NCI-H2029 (cell line): ENCODE data around the gene SGCD.
A peak's percentile ranks its signal among the peaks of the same experiment; 100 is the strongest.

Experiments
- DNase-seq: peaks from one replicate; lab custom pipeline; 2025; lab: John Stamatoyannopoulos, UW

SGCD gene

DNA sequence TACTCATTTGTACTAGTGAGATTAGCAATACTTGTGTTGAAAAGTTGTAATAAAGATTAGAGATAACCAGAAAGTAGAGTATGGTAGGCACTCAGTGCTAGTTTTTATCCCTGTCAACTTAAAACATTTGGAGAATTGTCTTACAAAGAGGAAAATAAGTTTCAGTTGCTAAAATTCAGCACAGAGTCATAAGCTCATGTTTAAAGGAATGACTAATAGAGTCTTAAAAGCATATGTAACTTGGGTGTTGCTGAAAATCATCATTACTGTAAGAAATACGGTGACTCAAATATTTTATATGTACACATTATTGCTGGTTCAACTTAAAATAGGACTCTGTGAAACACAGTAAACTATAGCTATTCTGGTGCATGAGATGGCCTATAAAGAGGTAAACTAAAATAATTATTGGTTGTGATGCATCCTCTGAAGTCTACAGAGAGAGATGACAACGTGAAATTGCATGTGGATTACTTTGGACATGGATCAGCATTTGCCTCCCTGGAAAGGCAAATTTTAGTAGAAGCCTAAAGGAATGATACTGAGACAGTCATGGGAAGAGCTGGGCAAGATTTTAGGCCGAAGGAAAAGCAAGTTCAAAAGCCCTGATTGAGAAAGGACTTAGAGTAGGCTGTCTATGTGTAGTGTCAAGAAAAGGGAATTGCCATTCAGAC is 34.6 kb downstream of the SGCD start:
- DNase-seq, result no peak

DNA sequence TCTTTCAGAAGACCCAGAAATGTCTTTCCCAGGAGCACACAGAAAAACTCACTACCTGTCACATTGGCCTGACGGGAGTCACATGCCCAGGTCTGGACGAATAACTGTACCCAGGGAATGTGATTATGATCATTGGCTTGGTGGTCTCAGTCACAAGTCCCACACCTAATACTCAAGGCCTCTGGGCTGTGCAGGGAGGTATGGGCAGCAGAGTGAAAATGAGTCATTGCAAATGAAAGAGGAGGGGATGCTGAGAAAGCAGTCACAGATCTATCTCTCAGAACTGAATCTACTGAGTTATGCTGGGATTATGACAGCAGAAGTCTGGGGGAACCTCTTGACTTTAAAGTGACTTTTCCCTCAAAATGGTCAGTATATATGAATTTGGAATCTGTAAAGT is 36.9 kb downstream of the SGCD start:
- DNase-seq, result no peak

DNA sequence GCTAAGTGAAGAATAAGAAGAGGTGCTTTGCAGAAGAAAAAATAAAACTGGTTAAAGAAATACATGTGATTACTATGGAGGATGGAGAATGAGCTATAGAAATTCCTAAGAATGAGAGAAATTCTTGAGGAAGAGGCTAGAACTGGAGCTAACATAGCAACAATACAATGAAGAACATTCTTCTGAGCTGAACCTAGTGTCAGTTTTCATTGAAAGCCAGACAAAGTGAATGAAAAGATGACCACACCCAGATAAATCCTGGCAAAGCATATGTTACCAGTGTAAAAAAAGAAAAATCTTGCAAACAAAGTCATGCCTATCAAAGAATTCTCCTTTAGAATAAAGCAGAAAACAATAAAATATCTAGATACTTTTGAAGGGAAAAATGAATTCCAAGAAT is 39.6 kb downstream of the SGCD start:
- DNase-seq, result no peak

DNA sequence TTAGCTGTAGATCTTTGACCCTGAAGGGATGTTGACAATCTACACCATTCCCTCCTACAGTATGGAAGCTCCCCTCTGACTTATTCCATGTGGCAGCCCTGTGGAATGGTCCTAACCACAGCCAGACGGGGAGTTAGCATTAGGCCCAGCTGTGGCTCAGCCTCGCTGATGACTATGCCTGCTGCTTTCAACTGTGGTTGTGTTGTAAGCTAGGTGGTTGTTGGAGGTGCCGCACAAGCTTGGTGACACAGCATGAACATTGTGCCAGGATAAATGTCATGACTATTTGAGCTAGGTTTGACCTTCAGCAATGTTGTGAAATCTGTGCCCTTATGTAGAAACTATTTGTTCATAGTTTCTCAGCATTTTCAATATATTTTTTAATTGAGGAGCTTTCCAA is 40.6 kb downstream of the SGCD start:
- no peak for DNase-seq

DNA sequence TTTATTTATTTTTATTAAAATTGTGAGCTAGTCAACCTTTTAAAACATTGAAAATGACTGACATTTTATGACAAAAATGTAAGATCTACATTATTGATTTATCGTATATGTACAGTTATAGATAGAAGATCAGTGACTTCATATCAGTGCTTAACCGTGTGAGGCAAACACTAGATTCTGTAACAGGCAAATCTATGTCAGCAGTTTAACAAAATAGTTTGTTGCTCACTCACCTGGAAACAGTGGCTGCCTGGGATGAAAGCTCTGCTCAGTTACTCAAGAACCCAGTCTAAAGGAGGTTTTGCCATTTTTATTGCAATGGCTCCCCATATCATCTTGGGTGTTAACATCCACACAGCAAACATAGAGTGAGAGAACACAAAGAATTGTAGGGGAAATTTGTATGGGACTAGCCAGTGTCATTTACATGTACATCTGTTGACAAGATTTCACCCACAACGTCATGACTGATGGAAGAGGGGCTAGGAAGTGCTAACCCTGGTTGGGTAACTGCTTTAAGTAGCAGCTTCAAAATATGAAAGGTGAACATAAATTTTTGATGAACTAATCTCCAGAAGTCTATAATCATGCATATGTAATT is 49.0 kb downstream of the SGCD start:
- DNase-seq, result no peak

DNA sequence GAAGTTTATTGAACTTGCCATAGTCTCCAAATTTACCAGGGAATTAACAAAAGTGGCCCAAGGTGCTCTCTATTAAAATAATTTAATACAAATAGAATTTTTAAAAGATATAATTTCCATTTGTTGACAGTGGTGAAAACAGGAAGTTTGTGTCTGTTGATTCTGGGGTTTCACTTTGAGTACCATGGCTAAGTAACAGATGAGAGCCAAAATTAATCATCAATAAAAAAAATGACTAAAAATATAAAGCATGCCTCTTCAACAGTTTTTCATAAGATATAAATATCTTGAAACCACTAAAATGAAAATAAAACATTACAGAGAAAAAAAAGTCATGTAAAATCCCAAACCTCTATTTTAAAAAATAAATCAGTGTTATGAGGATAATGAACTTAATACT is 49.8 kb downstream of the SGCD start:
- DNase-seq, result no peak

DNA sequence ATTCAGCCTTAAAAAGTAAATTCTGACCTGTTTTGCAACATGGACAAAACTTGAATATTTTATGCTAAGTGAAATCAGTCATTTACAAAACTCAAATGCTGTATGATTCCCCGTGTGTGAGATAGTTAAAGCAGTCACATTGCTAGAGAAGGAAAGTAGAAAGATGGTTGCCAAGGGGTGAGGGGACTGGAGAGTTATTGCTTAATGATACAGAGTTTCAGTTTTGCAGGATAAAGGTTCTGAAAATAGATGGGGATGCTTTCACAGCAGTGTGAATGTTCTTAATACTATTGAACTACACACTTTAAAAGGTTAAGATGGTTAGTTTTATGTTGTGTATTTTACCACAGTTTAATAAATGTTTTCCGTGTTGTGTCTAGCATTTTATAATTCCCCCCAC is 51.2 kb downstream of the SGCD start:
- DNase-seq, result no peak

DNA sequence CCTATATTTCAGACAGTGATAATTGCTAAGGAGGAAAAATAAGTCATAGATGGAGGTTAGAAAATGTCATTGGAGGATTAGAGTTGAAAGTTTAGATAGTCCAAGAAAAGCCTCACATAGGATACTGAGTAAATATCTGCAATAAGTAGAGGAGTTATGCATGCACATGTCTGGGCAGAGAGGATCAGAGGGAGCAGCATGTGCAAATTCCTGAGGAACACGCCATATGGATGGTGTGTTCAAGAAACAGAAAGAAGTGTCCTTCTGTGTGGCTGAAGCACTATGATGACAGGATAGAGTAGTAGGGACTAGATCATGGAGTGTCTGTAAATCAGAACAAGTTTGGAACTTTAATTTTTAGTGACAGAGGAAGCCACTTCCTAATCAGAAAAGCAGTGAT is 52.2 kb downstream of the SGCD start:
- no peak for DNase-seq

DNA sequence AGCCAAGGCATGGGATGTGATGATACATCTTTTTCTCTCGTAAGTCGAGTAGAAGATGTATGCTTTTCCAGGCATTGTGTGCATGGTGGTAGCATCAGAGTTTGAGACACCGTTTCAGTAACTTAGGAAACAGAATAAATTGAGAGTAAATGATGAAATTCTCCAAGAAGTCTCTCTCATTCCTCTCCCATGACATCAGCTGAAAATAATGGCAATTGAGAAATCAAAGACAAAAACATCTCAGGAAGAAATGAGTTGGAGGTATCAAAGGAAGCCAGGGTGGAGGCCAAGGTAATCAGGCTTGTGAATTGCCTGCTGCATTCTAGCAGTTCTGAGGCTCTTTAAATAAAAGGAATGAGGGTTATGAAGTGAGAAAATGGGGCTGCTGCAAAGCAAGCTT is 53.9 kb downstream of the SGCD start:
- DNase-seq, result no peak

DNA sequence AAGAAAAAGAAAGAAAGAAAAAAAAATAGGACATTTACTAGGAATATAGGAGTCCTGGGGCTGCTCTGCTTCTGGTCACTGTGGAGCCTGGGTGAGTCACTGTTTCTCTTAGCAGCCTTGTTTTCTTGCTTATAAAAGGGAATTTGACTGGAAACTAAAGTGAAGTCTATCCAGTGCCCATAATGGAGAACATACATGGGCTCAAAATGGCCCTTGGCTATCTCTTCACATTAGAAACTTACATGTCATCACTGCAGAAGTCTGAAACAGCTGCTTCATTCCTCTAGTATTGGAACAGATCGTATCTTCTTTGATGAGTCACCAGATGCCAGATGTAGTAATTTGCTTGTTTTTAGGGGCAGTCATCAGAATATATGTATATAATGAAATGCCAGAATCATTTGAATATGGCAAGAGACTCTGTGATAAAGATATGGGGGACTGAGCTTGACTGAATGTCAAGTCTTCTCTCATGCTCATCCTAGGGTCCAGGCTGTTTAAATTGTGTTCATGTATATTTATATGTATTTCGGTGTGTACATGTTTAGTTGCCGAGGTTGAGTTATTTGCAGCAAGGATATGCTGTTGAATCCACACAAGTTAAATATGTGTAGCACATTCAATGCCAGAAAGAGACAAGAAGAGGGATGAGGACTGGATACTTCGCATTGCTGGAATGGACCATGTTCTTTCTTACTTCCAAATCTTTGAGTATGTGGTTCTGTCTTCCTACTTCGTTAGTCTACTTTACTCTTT is 56.7 kb downstream of the SGCD start:
- no peak for DNase-seq

DNA sequence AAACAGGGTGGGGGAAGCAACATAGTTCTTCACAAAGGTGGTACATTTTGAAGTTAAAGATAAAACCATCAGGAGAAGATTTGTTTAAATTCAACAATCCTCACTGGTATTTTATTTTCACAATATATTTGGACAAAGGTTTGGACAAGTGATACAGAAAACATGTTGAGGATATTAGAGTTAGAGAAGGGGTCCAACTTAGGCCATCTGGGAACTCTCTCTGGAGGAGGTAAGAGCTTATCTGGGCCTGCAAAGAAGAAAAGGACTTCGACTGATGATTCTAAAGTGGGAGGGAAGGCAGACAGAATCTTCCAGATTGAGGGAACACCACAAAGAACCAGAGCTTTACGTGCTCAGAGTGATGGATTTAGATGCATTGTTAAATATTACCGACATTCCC is 58.5 kb downstream of the SGCD start:
- no peak for DNase-seq

DNA sequence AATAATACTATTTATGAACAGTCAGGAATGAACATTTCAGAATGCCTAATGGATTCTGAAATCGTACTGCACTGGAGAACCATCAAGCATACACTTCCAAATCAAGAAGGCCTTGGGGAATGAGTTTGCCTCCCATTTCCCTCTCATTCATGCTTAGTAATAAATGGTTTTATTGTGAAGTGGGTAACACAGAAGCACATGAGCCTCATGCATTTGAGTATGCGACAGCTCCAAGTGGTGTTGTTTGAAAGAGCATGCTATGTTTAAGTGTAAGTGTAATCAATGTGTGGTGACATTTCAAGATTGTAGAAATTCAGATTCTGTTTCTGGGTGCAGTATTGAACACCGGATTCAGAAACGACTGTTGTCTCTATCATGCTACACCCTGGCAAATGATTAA is 60.0 kb downstream of the SGCD start:
- no peak for DNase-seq

DNA sequence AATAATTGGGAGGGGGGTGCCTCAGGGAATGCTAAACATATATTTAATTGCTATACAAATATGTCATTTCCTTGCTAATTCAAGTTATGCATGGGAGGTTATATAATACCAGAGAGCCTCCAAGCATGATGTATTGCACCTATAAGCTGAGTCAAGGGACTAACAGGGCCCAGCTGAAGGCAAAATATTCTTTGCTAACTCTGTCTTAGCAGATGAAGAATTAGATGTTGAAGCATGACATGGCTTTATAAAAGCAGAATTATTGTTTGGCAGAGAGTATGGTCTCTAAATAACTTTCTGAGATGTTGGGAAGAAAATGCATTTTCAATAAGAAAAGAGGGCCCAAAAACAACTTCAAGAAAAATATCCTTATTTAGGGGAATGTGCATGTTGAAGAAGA is 60.4 kb downstream of the SGCD start:
- no peak for DNase-seq

DNA sequence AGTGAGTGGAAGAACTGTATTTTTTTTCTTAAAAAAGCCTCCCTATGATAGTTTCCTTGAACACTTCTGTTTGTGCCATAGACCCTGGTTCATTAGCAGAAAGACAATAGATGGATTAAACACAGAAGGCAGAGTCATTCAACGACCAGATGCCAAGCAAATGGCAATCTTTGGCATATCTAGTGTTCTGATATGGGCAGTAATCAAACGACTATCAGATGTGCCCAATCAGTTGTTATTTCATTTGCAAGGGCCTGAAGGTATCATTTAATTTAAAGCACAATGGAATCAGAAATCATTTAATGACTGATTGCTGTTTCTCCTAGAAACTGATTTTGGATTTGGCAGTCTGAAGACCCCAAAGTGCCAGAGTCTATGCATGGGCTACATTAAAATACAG is 61.3 kb downstream of the SGCD start:
- no peak for DNase-seq

DNA sequence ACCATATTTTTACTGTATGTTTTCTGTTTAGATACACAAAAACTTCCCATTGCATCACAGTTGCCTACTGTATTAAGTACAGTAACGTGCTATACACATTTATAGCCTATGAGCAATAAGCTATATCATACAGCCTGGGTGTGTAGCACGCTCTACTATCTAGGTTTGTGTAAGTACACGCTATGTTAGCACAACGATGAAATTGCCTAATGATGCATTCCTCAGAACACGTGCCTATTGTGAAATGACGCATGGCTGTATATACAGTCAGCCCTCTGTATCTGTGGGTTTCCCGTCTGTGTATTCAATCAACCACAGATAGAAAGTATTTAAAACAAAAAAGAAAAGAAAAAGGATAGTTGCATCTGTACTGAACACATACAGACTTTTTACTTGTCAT is 64.2 kb downstream of the SGCD start:
- no peak for DNase-seq

DNA sequence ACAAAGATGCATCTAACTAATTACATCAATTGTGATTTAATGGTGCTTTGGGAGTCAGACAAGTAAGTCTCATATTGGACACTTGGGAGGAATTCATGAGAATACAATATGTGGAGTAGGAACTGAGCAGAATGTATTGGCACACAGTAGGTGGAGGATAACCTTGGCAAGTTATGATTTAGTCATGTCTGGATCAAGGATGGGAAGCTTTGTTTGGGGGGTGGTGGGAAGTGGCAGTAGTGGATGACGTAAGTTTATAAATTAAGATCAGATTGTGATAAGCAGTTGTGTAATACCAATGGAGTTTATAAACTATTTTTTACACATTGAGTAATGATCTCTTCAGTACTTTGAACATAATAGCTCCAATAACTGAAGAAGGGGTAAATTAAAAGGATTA is 67.0 kb downstream of the SGCD start:
- no peak for DNase-seq

DNA sequence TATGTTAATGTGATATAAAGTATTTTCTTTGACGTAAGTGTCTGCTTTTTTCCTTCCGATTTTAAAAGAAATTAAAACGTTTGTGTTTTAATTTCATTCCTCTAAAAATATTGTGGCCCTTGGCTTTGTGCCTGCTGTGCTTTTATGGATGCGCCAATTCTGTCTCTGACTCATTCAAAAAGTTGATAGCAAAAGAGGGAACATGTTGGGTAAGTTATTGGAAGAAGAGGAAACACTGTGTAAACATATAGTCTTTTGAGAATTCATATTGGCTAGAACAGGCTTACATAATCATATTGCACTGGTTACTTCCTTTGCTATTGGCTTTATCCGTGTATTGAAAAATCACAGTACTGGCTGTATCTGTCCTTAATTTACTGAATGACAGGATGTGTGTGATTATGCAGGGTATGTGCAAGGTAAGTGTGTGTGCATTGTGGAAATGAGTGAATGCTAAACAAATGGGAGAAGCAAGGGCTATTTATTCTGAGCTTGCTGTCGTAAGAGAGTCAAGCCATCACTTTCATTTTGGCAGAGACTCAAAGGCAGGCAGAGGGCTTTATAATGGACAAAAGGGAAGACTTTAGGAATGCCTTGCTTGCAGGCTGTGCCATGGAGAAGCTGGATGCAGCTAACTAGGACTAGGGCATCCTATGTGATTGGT is 67.8 kb downstream of the SGCD start:
- DNase-seq, result peak; percentile 62

DNA sequence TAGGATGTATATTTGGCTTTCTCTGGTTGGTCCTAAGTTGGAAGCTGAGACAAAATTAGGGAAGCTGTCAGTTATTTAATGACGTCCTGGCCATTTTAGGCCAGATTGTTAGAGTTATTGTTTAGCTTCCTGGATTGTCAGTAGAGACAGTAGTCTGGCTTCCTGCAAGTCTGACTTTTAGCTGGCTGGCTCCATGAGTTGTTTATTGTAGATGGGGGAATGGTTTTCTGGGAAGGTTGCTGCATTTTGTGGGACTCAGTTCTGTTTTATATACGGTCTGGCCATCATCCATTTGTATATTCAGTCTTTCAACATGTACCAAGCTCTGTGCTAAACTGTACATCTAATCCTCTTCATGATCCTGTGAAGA is 68.3 kb downstream of the SGCD start:
- DNase-seq, result no peak

DNA sequence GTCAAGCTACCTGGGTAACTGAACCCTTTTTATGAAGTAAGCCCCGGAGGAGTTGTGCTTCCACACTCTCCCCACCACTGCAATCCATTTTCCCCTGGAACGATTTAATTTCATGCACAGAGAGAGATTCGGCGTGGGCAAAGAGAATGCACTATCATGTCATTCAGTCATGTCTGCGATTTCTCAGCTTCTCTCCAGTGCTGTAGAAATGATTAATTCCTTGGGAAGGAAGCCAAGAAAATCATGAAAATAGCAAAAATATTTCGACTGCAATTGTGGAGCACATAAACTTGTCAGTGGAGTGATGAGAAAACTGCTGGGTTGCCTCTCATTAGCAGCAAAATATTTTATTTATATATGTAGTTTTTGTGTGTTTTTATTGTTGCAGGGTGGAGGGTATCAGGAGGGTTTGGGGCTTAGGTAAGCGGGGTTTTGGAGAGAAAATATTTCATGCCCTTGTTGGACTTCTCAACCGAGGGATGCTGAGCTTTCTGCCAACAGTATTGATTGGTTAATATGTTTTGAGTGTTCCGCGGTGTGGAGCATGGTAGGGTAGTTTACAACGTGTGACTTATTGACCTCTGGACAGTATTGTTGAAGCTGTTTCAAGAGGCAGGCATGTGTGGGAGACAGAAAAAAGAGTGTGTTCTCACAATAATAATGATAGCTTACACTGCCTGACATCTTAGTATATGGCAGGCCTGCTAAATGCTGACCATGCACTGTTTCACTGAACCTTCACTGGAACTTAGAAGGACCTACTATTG is 69.3 kb downstream of the SGCD start:
- no peak for DNase-seq

DNA sequence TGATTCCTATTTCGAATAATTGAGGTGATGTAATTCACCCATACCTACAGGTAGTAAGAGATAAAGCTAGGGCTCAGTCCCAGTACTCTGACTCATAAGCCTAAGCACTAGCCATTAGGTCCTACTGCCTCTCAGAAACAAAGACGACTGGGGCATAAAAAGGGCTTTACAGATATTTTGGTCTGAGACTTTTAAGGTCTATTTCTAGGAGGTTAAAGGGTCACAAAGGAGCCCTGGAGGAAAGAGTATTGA is 69.8 kb downstream of the SGCD start:
- DNase-seq, result no peak

DNA sequence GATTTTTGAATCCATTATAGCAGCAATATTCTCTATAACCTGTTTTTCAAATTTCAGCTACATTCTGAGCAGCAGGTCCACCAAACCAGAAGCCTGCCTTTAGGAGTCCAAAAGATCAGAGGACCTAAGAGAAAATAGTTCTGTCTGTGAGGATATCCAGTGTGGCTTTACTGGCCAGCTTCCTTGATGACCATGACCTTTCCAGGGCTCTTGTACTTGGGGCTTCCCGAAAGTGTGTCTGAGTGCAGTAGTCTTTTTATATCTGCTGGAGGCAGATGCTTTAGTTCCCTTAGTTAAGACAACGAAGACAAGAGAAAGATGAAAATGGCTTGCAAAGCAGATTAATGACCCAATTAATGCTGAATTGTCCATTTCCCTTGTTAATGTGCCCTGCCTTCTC is 72.4 kb downstream of the SGCD start:
- no peak for DNase-seq

DNA sequence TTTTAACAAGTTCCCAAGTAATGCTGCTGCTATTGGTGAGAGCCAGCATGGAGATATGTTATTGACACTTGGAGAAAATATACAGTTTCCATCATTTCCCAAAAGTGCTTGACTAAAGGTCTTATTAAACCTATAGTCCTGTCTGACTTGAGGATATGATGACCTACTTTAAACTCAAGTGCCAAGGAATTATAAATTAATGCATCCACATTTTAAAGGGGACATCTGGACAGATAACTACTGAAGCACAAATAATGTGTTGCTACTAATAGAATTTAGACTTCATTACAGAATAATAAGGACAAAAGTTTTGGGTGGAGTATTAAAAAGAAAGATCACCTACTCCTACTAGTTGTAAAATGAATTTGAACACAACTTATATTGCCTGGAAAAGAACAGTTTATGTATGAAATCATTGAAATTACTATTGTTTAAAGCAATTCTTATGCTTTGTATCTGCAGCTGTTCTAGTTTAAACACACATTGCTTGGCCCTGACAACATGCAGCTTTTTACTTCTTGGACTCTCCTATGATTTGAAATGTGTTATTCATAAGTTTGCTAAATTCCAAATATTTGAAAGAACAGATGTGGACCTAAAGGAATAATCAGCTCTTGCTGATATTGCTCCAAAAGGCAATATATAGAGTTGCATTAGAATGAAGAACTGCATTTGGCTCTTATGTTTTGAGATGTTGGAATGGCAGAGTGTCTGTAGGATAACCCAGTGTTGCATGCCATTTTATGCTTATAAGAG is 73.4 kb downstream of the SGCD start:
- DNase-seq, result no peak
